GM12875 (cell line): ENCODE results near the gene PIN1.

Experiments used
- H3K4me3 ChIP-seq: one replicate; pipeline ENCODE4 v1.5.1; 2011; ENCODE audit warnings: low read depth, low read length, control low read depth
- TF ChIP-seq, protein P1 (sequence below): IDR thresholded peaks from 2 replicates; pipeline ENCODE4 v1.5.1; 2011; ENCODE audit warnings: low read depth, mild to moderate bottlenecking, control low read depth, inconsistent platforms, low read length, moderate library complexity, borderline replicate concordance; ENCODE audit not compliant: insufficient read depth

The PIN1 gene

DNA sequence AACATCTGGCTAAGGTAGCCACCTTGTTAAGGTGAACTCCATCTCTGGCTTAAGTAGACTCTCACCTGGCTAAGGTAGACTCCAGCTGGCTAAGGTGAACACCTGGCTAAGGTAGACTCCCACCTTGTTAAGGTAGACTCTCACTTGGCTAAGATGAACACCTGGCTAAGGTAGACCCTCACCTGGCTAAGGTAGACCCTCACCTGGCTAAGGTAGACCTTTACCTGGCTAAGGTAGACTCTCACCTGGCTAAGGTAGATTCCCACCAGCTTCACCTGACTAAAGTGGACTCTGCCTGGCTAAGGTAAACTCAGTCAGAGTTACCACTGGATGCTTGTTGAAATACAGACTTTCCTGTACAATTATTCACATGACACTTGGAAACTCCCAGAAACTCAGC lies 23.6 kb downstream of the PIN1 start:
- TF ChIP-seq, protein P1, sequence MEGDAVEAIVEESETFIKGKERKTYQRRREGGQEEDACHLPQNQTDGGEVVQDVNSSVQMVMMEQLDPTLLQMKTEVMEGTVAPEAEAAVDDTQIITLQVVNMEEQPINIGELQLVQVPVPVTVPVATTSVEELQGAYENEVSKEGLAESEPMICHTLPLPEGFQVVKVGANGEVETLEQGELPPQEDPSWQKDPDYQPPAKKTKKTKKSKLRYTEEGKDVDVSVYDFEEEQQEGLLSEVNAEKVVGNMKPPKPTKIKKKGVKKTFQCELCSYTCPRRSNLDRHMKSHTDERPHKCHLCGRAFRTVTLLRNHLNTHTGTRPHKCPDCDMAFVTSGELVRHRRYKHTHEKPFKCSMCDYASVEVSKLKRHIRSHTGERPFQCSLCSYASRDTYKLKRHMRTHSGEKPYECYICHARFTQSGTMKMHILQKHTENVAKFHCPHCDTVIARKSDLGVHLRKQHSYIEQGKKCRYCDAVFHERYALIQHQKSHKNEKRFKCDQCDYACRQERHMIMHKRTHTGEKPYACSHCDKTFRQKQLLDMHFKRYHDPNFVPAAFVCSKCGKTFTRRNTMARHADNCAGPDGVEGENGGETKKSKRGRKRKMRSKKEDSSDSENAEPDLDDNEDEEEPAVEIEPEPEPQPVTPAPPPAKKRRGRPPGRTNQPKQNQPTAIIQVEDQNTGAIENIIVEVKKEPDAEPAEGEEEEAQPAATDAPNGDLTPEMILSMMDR: no peak
- no peak overlapping the region for H3K4me3 ChIP-seq

GRCh38 chr19:9860407-9860806 lies 25.3 kb downstream of the PIN1 start:
- no peak overlapping the region for H3K4me3 ChIP-seq
- TF ChIP-seq, protein P1: no peak

DNA sequence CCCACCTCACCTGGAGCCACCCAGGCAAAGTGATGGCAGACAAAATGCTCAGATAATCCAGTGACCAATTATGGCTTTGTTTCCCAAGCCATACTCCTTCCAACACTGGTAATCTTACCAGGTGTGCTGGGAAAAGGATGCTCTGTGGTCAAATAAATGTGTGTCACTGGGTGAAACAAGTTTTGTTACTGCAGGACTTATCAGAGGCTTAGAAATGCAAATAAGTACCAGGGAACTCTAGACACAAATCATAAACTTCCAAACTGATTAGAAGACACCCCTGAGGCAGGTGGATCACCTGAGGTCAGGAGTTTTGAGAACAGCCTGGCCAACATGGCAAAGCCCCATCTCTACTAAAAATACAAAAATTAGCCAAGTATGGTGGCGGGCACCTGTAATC lies 26.4 kb downstream of the PIN1 start:
- no peak overlapping the region for H3K4me3 ChIP-seq
- TF ChIP-seq, protein P1: no peak

- no peak overlapping the region for H3K4me3 ChIP-seq
- TF ChIP-seq, protein P1: no peak
Measured at GRCh38 chr19:9862938-9863337, 27.8 kb downstream of the PIN1 start.

- H3K4me3 ChIP-seq: no peak overlapping the region
- TF ChIP-seq, protein P1: no peak
Measured at GRCh38 chr19:9863759-9864158, 28.6 kb downstream of the PIN1 start.

DNA sequence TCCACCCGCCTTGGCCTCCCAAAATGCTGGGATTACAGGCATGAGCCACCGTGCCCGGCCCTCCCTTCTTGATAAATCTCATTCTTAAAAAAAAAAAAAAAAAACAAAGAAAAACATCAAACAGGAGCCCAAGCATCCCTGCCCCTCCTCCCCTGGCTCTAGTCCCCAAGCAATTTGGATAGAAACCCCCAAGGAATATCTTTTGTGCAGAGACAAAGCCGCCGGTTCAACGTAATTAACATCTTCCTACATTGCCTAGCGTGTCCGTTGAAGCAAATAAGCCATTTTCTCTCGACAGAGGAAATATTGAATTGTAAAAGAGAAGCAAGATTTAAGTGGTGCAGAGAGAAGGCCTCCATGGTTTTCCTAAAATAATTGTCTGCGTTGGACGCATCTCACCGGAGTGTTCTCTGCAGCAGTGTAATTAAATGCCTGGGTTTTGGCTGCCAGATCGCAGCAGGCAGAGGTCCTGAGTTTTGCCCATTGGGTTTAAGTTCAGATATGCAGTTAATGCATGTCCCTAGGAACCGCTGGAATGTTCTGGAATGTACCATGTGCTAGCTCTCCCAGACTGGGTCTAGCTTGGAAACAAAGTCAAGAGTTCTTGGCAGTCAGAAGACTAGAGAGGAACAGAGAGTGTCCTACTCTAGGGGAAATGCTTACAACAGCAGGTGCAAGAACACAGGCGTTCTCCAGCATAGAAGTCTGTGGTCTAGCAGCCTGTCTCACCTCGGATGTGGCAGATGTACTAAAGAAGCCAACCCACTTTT lies 30.8 kb downstream of the PIN1 start:
- TF ChIP-seq, protein P1: no peak
- H3K4me3 ChIP-seq: no peak overlapping the region

- H3K4me3 ChIP-seq: no peak overlapping the region
- TF ChIP-seq, protein P1: no peak
Measured at GRCh38 chr19:9868983-9869617, 34.0 kb downstream of the PIN1 start.
